GM15510 (cell line): Measurements from ENCODE around the gene TMEM92.

Experiments
- POLR2A ChIP-seq: IDR thresholded peaks from 3 replicates; pipeline ENCODE4 v1.6.1; 2011; ENCODE audit warnings: borderline replicate concordance; ENCODE audit not compliant: insufficient read length; ENCODE audit errors: extremely low read depth

TMEM92 gene

DNA sequence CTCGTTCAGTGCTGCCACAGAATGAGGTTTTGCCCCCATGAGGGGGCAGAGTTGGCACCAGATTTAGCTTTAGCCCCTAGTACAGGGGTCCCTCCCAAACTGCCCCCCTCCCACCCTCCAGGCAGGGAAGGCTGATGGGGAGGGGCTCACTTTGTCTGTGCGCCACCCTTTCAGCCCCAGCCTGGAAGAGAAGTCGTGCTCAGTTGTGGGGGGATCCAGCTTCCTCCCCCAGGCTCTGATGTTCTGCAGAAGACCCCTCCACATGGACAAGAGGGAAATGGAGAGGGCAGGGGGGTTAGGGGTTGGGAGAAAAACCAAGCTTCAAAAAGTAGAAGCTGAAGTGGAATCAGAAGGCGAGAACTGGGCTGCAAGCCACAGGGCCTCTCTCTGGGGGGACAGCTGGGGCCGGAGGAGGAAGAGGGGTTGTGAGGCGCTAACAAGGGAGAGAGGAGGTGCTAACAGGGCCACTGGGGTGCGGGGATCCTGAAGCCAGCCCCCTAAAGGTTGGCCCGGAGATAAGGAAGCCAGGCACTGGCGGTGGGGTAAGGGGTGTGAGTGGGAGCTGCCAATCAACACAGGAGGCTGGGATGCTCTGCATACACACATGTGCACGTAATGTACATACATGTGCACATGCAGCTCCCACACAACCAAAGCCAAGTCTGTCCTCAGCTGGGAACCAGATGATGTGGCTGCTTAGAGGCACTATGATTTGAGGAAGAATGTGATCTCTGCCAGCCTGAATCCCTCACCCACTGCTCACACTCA, 7.0 kb upstream of the TMEM92 start:
- TF ChIP-seq POLR2A, result no peak

DNA sequence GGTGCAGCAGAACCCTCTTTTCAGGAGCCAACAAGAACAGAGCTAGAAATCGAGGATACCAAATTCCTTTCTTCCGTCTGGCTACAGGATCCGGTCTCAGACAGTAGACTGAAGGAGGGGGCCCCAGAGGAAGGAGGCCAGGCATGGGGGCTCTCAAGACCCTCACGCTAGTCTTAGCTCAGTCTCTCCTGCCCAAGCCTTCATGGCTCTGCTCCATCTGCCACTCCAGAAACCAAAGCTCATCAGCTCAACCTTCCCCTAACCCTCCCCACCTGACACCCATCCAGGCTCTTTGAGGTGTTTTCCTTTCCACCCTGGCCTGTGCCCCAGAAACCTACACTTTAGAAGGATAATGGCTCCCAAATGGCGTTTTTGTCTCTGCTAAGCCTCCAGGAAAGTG, 6.2 kb upstream of the TMEM92 start:
- no peak for TF ChIP-seq POLR2A

DNA sequence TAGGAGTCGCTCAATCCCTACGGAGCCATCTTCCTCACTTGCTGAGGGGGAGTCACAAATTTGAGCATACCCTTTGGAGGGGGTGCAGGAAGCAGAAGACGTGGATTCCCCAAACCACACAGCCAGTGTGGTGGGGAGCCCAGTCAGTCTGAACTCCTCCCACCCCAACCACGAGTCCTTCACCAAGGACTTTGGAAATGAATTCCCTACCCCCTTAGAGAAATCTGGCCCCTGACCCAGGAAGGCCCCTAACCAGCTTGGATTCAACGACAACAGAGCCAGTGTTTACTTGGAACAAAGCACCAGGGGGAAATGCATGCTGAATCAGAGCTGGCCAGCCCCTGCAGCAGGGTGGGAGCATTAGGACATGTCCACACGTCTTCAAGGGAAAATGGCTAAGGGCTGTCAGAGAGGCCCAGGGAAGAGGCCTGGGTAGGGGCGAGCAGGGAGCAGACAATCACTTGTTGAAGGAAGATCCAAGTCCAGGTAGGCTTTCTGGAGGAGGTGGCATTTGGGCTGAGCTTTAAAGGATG, 5.5 kb upstream of the TMEM92 start:
- TF ChIP-seq POLR2A, result no peak

DNA sequence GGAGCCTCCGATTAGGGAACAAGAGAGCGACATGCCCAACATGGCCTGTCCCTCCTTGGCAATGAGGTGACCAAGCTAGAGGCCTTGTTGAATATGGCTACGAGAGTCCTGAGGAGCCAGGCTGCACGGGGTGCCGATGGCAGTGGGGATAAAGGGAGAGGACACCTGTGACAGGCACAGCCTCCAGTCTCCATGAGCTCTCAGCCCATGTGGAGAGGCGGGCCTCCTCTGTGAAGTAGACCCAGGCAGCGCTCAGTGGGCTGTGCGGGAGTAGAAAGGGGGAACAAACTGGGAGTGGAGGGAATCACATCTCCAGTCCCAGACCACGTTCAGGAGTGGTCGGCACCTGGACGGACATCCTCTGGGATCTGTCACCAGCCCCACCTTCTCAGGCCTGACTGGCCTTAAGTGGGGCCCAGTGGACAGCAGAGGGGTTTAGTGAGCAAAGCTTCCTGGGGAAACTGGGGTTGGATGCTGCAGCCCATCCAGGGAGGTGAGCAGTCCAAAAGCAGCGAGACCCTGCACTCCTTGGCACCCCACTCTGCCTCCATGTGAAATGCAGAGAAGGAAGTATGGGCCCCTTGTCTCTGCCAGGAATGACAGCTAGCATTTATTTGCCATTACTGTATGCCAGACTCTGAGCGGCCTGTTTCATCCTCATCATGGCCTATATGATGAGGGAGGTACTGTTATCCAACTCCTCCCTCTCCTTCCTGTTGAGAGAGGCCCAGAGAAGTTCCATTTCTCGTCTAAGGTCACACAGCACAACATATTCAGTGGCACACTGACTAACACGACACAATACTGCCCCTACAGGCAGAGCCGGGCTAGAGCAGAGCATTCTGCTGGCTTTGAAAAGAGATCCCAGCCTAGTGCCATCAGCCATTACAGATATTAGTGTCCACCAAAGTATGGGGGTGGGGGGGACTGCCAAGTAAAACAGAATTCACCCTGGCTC, 4.5 kb upstream of the TMEM92 start:
- no peak for TF ChIP-seq POLR2A

DNA sequence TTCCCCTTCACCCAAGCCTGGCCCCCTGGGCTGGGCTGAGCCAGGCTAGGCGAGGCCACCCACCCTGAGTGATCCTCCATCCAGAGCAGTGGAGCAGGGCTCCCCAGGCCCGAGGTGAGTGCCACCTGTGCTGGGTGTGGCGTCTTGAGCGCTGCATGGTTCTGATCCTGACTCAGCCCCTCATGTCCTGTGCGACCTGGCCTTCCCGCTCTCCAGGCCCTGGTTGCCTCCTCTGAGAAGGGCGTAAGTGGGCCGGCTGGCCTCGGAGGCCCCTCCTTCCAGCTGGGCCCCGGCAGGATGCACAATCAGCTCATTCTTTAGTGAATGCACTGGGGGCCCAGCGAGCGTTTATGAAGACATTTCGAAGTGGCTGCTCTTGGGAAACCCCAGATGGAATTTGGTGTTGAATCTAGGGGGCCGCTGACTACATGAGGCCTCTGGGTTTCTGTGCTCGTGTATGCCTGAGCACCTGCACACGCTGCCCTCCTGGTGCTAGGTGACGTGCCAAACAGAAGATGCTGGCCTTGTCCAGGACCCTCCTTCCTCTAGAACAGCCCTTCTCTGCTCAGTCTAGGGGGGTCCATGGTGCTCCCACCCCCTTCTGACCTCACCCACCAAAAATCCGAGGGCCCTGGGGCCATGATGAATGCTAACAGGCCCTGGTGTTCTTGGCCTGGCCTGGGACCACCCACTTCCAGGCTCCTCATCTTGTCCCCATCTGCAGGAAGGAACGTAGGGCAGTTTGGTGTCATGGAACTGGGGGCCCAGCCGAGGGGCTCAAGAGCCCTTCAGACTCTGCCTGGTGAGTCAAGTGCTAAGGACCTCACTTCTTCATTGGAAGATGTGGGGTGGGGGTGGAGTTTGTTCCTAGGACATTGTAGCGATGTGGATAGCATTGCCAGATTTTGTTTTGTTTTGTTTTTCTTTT, 3.6 kb upstream of the TMEM92 start:
- TF ChIP-seq POLR2A, result no peak

DNA sequence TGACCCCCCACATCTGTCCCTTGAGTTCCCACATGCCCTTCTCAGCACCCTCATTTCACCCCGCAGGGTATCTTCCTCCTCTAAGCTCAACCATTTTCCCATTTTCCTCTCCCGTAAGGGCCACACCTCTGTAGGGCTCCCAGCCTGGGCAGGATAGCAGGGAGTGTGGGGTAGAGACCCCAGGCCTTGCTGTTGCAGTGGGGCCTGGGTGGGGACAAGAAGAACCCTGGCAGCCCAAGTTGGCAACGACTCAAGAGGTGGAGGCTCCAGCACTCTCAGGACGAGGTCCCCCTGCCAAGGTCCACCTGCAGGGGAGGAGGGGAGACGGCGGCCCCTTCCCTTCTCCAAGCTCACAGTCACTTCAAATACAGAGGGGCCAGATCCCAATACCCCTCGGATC, 2.0 kb upstream of the TMEM92 start:
- no peak for TF ChIP-seq POLR2A

DNA sequence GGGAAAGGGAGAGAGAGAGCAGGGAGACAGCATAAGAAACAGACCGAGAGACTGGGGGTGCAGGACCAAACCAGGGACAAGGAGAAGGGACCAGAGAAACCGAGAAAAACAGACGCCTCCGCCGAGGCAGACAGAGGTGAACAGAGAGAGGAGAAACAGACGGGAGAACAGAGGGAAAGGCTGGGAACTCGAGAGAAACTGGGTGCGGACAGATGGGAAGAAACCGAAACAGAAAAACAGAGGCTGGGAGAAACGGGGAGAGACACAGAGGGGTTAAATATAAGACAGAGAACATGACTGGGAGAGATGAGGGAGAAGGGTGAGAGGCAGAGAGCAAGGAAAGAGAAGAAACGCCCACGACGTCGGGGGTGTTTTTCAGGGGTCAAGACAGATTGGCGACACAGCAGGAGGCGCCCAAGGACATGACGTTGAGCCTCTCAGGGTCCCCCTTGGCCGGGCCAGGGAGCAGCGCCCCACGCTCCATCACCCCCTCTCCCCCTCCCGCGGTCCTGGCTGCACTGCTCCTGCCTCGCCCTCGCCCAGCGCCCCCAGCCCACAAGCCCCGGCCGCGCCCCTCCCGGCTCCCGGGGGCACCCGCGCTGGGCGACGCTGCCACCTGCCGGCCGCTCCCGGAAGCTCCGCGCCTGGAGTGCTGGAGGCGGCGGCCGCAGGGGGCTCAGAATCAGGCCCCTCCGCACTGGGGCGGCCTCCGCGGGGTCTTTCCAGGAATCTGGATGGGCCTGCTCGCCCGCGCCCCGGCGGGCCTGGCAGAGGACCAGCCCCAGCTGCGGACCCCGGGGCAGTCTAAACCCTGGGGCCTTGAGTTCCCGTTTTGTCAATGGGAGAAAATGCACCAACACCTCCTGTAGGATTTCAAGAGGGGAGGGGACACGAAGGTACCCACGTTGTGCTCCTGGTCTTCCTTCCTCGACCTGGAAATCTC, 1.3 kb upstream of the TMEM92 start:
- no peak for TF ChIP-seq POLR2A

DNA sequence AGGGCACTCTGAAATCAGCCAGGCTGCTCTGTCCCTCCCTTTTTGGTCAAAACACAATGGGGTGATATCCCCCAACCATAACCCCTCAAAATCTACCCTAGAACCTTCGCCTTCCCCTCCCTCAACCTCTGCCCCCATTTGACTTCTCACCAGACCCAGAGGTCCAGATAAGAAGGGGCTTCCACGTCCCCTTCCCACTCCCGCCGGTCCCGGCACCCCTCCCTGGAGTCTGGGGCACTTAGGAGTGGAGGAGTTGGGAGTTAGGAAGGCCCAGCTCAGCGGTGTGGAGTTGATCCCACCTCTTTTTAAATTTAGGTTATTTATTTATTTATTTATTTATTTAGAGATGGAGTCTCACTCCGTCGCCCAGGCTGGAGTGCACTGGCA, 619 bp upstream of the TMEM92 start:
- no peak for TF ChIP-seq POLR2A

DNA sequence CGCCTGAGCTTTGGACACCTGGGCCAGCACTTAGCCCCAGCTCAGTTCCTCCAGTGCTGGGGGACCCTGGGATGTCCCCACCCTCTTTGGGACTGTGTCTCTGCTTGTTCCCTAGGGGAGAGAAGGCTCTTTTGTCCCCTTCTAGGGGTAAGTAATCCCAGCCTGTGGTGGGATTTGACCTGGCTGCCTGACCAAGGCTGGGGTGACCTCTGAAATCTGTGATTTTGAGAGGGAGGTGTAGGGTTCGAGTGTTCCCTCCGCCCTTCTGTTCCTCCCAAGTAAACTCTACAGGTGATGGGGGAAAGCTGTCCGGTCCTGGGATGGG, 593 bp downstream of the TMEM92 start:
- no peak for TF ChIP-seq POLR2A

DNA sequence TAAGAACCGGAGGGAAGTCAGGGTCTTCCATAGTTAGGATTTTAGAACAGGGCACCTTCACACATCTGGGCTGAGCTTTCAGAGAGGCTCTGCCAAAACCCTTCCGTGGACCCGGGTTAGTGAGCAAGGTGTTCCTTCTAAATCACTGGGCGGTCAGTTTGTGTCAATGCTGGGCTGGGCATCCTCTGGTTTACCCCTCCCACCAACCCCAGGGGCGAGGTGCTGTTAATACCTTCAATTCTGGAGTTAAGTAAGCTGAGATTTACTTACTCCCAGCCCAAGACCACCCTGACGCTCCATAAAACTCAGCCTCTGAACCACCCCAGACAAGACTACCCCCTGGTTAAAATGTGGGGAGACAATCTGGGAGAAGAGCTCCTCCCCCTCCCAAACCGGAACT, 1.0 kb downstream of the TMEM92 start:
- TF ChIP-seq POLR2A, result no peak

DNA sequence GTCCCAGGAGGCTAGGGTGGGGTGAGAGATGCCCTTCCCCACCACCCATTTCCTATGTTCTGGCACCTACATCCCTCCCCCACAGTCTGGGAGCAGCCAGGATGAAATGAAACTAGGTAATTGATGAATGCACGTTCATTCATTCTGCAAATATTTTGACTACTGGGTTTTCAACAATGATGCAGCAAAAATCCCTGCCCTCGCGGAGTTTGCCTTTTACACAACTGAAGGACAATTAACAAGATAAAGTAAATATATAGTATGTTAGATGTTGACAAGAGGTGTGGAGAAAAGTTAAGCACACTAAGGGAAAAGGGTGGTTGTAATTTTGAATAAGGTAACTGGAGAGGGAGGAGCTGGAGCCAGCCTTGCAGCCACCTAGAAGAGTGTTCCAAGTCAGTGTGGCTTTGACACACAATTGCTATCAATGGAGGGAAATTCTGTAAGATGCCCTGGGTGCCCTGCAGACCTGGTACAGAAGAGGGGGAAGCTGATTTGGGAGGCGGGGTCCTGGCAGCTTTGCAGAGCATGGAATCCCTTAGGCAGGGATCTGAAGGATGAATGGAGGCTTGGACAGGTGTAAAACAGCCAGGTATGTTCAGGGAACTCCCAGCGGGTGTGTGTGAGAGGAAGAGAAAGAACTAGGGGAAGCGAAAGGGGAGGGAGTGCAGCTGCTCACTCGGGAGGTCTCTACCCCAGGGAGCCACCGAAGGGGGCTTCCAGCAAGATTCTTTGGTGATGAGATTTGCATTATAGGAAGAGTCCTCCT, 2.5 kb downstream of the TMEM92 start:
- TF ChIP-seq POLR2A, result no peak

DNA sequence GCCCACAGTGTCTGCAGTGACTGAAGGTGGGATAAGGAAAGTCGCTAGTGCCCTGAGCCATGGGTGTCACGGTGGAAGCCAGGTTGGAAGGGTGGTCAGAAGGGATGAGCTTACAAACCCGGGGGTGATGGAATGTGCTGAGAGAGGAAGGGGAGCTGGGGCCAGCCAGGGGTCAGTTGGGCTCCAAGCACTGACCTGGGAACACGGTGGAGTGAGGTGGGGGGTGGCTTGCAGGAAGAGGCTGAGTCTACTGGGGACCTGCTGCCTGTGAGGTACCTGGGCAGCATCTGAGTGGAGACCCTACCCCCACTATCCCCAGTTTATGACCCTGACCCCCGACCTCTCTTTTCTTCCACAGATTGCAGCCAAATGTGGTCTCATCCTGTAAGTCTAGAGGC, 3.1 kb downstream of the TMEM92 start:
- TF ChIP-seq POLR2A, result no peak
